ENCODE results near the gene MYO1B.

The MYO1B gene

DNA sequence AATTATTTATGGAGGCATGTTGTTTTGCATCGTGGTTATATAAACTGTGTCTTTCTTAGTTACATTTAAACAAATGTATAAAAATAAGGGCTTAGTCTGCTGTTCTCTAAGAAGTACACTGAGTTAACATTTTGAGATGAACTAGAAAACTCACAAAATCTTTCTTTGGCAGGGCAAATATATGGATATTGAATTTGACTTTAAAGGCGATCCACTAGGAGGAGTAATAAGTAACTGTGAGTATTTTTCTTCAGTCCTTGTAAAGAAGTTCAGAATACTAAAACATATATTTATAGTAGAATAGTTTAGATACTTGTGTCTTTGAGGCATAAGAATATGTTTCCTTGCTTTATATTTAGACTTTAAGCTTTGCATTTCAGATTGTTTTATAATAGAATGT is 104.8 kb downstream of the MYO1B start:
- TF ChIP-seq ZNF274 (IDR thresholded peaks at IDR 0.05; ENCODE audit: low read depth, low read length) = no peak

DNA sequence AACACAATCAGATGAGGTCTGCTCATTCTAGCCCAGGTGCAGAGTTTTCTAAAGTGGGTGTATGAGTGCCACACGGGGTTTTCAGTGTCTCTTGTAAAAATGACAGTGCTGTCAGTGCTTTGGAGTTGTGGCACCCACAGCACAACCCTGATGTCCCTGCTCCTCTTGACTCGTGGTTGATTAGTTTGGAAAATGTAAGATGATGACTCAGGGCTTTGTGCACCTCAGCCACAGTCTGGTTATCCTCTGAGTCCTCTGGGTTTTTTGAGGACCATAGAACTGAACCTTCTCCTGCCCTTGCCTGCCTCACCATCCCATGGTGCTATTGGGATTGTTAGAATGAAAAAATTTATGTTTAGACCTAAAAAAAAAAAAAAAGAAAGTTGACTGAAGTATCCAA is 105.6 kb downstream of the MYO1B start:
- no peak overlapping the region for H3K4me3 ChIP-seq (ENCODE audit: low read length)
- no peak for TF ChIP-seq ZNF274 (IDR thresholded peaks at IDR 0.05; ENCODE audit: low read depth, low read length)

More for the DNA sequence above, 104.8 kb downstream of the MYO1B start:
- H3K4me3 ChIP-seq (ENCODE audit: low read length) = no peak overlapping the region

DNA sequence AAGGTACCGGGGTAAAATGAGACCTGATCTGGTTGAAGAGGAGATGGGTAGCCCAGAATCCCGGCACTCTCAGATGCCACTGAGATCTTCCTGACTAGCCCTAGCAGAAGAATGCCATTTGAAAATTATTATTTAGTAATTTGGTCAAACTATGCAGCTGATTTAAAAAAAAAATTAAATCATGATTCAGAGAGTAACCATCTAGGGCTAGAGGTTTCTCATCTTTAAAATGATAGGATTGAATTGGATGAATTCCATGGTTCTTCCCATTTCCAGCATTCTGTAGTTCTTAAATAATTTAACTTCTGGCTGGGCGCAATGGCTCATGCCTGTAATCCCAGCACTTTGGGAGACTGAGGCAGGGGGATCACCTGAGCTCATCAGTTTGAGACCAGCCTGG is 106.1 kb downstream of the MYO1B start:
- TF ChIP-seq ZNF274 (IDR thresholded peaks at IDR 0.05; ENCODE audit: low read depth, low read length) = no peak
- H3K4me3 ChIP-seq (ENCODE audit: low read length) = no peak overlapping the region

DNA sequence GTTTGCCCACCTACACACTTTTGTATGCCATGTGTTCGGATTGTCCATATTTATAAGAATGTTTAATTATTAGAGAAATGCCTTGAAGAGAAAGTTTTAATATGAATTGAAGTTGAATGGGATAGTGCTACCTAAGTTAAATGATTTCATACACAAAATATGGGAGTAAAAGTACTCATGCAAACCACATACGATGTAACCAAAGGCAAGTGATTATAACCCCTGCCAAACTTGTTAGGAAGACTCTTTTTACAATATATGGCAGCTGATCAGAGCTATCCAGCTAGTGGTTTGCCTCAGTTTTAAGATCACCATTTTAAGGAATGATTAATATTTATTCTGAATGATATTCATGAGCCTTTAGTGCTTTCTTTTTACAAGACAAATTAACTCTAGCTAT is 106.7 kb downstream of the MYO1B start:
- no peak for TF ChIP-seq ZNF274 (IDR thresholded peaks at IDR 0.05; ENCODE audit: low read depth, low read length)

DNA sequence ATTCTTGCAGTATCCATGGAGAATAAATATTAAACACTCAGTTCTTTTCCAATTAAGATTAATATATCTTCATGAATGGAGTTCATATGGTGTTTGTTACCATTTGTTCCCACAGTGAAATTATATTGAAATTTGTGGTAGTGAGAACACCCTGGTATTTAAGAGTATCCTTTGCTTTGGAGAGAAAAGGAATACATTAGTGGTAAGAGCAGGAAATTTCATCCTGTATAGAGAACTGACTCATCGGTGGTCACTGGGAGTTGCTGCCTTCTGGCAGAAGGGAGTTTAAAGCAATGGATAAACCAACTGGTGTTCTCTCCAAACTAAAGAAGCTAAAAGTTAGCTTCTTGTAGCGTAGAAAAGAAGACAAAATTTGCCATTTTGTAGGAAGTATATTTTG is 107.3 kb downstream of the MYO1B start:
- H3K4me3 ChIP-seq (ENCODE audit: low read length) = no peak overlapping the region
- no peak for TF ChIP-seq ZNF274 (IDR thresholded peaks at IDR 0.05; ENCODE audit: low read depth, low read length)

More for the DNA sequence above, 106.7 kb downstream of the MYO1B start:
- no peak overlapping the region for H3K4me3 ChIP-seq (ENCODE audit: low read length)

DNA sequence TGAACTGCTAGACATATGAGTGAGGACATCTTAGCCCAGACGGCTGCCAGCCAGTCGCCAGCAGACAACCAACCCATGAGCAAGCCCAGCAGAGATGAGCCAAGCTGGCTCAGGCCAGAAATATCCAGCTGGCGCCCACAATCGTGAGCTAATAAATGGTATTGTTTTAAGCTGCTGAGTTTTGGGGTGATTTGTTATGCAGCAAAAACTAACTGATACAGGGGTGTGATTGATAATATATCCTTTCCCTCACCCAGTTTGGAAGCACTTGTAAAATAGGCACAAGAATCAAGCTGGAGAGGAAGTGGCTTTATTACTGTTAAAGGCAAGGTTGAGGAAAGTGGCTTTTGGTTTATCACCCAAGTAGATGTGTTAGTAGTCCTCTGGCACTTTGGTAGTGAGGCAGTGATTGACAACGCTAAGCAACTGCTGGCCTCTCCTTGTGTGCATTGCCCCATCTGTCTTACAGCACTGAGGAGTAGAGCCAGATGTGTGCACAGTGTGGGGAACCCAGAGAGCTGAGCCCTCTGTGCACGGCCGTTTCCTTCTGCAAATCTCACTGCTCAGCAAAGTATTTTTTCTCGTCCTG is 110.1 kb downstream of the MYO1B start:
- no peak for TF ChIP-seq ZNF274 (IDR thresholded peaks at IDR 0.05; ENCODE audit: low read depth, low read length)
- no peak overlapping the region for H3K4me3 ChIP-seq (ENCODE audit: low read length)

DNA sequence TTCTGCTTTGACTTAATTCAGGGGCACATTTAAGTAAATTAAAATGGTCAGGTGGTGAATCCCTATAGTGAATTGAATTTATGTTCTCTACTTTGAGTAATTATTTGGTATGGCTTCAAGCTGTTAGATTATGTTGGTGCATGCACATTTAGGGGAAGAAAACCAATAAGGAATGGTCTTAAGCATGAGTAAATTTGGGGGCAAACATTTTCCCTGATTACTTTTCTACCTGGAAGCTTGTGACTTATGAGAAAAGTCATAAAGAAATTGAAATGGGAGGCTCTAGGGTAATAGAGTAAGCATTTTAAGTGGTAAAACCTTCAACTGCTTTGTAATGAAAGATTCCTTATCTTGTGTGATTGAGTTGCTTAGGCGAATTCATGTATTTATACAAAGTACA is 112.5 kb downstream of the MYO1B start:
- H3K4me3 ChIP-seq (ENCODE audit: low read length) = no peak overlapping the region
- no peak for TF ChIP-seq ZNF274 (IDR thresholded peaks at IDR 0.05; ENCODE audit: low read depth, low read length)

DNA sequence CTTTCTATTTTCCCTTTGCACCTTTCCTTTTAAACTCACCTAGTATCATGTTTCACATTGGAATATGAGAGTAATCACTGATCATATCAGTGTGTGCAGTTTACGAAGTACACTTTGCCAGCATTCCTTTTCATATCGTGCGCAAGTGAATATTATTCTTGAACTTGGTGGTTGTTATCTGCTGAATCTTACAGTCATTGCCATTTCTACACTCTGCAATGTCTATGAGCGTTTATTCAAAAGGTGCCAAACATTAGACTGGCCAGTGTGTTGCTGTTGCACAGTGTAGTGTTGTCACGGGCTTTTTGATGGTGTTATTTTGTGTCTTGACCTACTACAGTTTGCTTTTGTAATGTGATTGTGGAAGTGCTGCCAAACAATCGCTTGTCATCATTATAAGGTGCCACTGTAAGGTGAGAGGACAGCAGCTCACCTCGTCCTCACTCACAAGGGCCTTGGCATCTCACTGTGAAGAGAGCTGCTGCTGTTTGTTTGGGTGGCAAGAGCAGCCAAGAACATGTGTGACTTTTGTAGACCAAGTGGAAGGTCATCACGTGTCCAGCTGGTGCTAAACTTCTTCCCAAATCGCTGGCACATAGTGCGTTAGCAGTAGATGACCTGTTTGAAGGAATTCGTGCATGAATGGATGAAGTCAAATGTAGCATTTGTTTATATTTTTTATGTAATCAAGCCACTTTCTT is 113.3 kb downstream of the MYO1B start:
- no peak for TF ChIP-seq ZNF274 (IDR thresholded peaks at IDR 0.05; ENCODE audit: low read depth, low read length)
- H3K4me3 ChIP-seq (ENCODE audit: low read length) = no peak overlapping the region

DNA sequence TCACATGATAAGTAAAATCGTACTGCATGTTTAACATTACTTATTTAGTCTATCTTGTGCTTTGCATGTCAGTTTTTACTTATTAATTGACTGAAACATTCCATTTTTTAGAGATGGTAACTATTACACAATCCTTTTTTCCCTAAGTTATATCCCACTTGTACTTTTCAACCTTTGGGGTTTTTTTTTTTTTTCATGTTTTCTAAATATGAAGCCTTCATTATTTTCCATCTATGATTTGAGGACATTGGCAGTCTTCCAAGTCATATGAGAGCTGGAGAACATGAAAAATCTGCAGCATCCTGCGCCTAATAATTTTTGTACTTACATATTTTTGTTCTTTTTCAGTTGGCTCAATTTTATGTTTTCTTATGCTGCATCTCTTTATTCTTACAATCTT is 113.9 kb downstream of the MYO1B start:
- TF ChIP-seq ZNF274 (IDR thresholded peaks at IDR 0.05; ENCODE audit: low read depth, low read length) = no peak
- no peak overlapping the region for H3K4me3 ChIP-seq (ENCODE audit: low read length)

DNA sequence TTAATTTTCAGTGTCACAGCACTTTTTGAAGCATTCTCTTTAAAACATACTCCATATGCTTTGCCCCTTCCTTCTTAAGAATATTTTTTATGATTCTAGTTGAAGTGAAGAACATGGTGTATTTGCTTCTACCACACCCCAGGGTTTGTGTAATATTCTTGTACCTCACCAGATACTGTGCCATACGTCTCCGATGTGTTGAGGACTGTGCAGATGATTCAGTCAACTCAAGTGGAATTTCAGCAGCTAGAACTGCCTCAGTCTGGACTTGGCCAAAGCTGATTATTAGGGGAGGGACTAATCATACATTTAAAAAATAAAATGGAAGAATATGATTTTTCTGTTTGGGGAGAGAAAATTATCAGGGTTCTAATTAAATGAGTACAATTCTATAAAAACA is 115.7 kb downstream of the MYO1B start:
- no peak overlapping the region for H3K4me3 ChIP-seq (ENCODE audit: low read length)
- TF ChIP-seq ZNF274 (IDR thresholded peaks at IDR 0.05; ENCODE audit: low read depth, low read length) = no peak

DNA sequence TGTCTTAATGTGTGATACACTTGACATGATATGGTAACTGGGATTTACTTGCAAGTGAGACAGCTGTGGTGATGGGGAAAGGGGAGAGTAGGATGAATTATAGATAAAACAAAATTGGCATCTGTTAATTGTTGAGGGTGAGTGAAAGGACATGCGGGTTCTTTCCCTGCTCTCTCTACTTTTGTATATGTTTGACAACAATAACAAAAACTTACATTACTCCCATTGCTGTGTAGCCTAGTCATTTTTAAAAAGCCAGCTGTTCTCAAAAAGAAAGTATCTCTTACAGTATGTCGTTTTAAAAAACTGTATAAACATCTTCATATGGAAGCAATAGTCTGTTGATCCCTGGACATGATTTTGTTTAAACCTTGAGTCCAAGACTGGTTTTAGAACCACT is 117.6 kb downstream of the MYO1B start:
- H3K4me3 ChIP-seq (ENCODE audit: low read length) = no peak overlapping the region
- TF ChIP-seq ZNF274 (IDR thresholded peaks at IDR 0.05; ENCODE audit: low read depth, low read length) = no peak

DNA sequence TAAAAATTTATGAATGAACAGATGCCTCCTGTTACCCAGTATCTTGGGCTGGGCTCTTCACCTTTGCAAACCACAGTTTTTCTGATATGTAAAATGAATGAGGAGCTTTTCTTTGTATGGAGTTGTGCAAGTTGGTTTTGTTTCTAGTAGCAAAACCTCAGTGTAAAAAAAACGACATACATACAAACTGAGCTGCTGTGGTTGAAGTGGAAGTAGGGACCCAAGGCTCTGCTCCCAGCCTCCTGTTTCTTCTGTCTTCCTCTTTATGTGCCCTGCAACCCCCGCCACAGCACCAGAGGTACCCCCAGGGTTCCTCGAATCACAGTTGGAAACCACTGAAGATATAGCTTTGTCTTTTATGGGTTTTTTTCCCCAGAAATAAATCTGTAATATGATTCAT is 118.1 kb downstream of the MYO1B start:
- H3K4me3 ChIP-seq (ENCODE audit: low read length) = no peak overlapping the region
- TF ChIP-seq ZNF274 (IDR thresholded peaks at IDR 0.05; ENCODE audit: low read depth, low read length) = no peak

DNA sequence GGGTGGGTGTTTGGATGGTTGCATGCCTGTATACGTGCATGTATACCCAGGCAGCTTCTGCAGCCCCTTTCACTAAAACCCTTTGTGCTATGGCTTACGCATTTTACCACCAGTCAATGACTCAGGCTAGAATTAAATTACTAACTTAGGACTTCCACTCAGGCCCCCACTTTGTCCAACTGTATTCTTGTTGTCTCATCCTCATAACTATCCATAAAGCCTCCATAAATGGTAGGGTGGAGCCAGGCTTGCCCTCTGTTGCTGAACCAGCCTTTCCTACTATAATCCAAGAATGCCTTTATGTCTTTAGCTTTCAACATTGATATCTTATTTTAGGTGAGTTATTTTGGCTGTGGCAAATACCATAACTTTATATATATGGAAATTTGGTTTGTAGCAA is 119.9 kb downstream of the MYO1B start:
- TF ChIP-seq ZNF274 (IDR thresholded peaks at IDR 0.05; ENCODE audit: low read depth, low read length) = no peak
- no peak overlapping the region for H3K4me3 ChIP-seq (ENCODE audit: low read length)

DNA sequence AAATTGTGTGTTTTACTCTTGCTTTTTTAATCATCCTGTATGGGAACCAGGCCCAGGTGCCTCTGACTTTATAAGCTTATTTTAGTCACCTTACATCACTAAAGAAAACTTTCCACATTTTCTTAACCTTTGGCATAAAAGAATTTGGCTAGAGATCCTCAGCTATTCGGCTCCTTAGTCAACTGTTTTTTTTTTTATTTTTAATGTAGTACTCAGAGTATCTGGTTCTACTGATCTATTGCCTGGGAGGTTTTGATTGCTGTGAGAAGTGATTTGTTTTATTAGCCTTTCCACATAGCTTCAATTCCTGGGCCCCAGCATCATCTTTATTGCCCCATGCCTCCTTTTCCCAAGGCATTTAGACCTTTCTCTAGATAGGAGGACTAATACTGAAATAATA is 121.0 kb downstream of the MYO1B start:
- no peak for TF ChIP-seq ZNF274 (IDR thresholded peaks at IDR 0.05; ENCODE audit: low read depth, low read length)
- H3K4me3 ChIP-seq (ENCODE audit: low read length) = no peak overlapping the region

DNA sequence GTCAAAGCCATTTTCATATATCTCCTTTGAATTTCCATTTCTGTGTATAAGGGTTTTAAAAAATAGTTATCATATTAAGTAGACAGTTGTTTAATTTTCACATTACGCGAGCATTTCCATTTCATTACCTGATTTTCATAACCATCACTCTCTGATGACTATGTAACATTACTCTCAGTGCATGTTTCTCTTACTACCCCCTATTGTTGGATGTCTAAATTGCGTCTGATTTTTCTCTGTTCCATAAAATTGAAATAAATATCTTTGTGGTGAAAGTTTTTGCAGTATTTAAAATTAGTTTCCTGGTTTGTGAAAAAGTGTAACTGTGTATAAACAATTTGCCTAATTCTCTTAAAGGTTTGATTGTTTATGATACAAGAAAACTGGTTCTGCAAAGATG is 123.8 kb downstream of the MYO1B start:
- no peak for TF ChIP-seq ZNF274 (IDR thresholded peaks at IDR 0.05; ENCODE audit: low read depth, low read length)
- no peak overlapping the region for H3K4me3 ChIP-seq (ENCODE audit: low read length)

DNA sequence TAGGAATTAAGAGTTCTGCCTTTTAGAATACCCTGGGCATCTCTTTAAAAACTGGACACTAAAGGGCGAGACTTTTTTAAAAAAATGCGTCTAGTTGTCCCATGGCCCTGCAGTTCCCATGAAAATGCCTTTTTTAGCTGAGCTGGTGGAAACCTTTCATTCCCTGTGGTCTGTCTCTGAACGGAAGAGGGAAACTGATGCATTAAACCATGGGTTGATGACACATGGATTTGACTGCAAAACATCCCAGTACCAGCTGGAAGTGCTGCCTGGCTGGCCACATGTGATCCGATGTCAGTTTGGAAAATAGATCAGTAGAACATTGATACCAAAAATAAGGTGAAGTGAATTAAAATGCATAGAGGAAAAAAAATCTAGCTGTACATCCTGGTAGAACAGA is 129.2 kb downstream of the MYO1B start:
- TF ChIP-seq ZNF274 (IDR thresholded peaks at IDR 0.05; ENCODE audit: low read depth, low read length) = no peak
- no peak overlapping the region for H3K4me3 ChIP-seq (ENCODE audit: low read length)

Measured in GM08714 (cell line).